HG02678 (cell line): ENCODE data around the gene LIN52.

Source experiments
- ATAC-seq: cut with Tn5 transposase; IDR thresholded peaks from one replicate; pipeline ENCODE4 v1.9.1; 2021; ENCODE audit warnings: mild to moderate bottlenecking, moderate library complexity; ENCODE audit not compliant: unreplicated experiment

Gene LIN52

GRCh38 chr14:74179856-74180255 lies 95.1 kb downstream of the LIN52 start:
- no peak for ATAC-seq

GRCh38 chr14:74190927-74191575 lies 106.3 kb downstream of the LIN52 start:
- no peak for ATAC-seq

GRCh38 chr14:74194506-74195274 lies 109.9 kb downstream of the LIN52 start:
- no peak for ATAC-seq

- ATAC-seq, result no peak
Measured at GRCh38 chr14:74195623-74196022, 110.9 kb downstream of the LIN52 start.

- no peak for ATAC-seq
Measured at GRCh38 chr14:74198441-74199234, 113.9 kb downstream of the LIN52 start.

- ATAC-seq, result no peak
Measured at GRCh38 chr14:74202113-74202512, 117.4 kb downstream of the LIN52 start.

- no peak for ATAC-seq
Measured at GRCh38 chr14:74203639-74204038, 118.9 kb downstream of the LIN52 start.

- ATAC-seq, result no peak
Measured at GRCh38 chr14:74204491-74204890, 119.7 kb downstream of the LIN52 start.

- ATAC-seq, result no peak
Measured at GRCh38 chr14:74205882-74206281, 121.1 kb downstream of the LIN52 start.

GRCh38 chr14:74207943-74208342 lies 123.2 kb downstream of the LIN52 start:
- ATAC-seq, result no peak

- no peak for ATAC-seq
Measured at GRCh38 chr14:74208642-74209041, 123.9 kb downstream of the LIN52 start.

- no peak for ATAC-seq
Measured at GRCh38 chr14:74211945-74212580, 127.3 kb downstream of the LIN52 start.

- no peak for ATAC-seq
Measured at GRCh38 chr14:74213907-74214803, 129.4 kb downstream of the LIN52 start.

GRCh38 chr14:74216671-74217070 lies 131.9 kb downstream of the LIN52 start:
- no peak for ATAC-seq

- ATAC-seq, result peak; percentile 71
Measured at GRCh38 chr14:74217672-74218448, 133.1 kb downstream of the LIN52 start.

GRCh38 chr14:74218462-74218861 lies 133.7 kb downstream of the LIN52 start:
- ATAC-seq, result no peak

GRCh38 chr14:74219277-74220205 lies 134.8 kb downstream of the LIN52 start:
- ATAC-seq, result no peak

GRCh38 chr14:74220991-74221390 lies 136.2 kb downstream of the LIN52 start:
- ATAC-seq, result no peak
